K562 (cell line): ENCODE results near the gene GHDC. TPM values are rescaled to one million over a fixed set of nuclear protein-coding genes. Genes with fewer than 3 reads are reported as not detected.
A peak's percentile ranks its signal among the peaks of the same experiment; 100 is the strongest.

Experiments
- AFF1 ChIP-seq, 2 experiments: fragments of 450-650 bp; IDR thresholded peaks; 2 replicates each; pipeline ENCODE4 v1.6.1; 2018; ENCODE audit warnings: mild to moderate bottlenecking in 2 of 2, low read depth in 1 of 2; ENCODE audit not compliant: partially characterized antibody in 2 of 2
- GABPA ChIP-seq: fragments of 200-800 bp; sonication (Bioruptor generic); conservative IDR thresholded peaks from 2 replicates; pipeline ENCODE4 v1.6.1; 2016; ENCODE audit warnings: low read depth, missing genetic modification characterization, missing compliant biosample characterization
- HMBOX1 ChIP-seq: sonication (generic); IDR thresholded peaks from 2 replicates; pipeline ENCODE4 v1.6.1; 2016
- KAT2B ChIP-seq: IDR thresholded peaks from one replicate; pipeline ENCODE4 v1.6.1; 2012; ENCODE audit warnings: low read depth, mild to moderate bottlenecking, control low read depth, inconsistent platforms, low read length, moderate library complexity
- MEIS2 ChIP-seq: fragments of 450-650 bp; IDR thresholded peaks from 2 replicates; pipeline ENCODE4 v1.6.1; 2014; ENCODE audit warnings: mild to moderate bottlenecking; ENCODE audit not compliant: partially characterized antibody
- PHTF2 ChIP-seq: fragments of 250-450 bp; sonication (Bioruptor Pico); IDR thresholded peaks from 2 replicates; pipeline ENCODE4 v1.5.0; 2021; ENCODE audit warnings: mild to moderate bottlenecking
- RBM25 ChIP-seq: fragments of 200-400 bp; formaldehyde crosslinking; IDR thresholded peaks from 2 replicates; pipeline ENCODE4 v1.6.1; 2018; ENCODE audit warnings: low read length, low read depth, moderate library complexity; ENCODE audit not compliant: severe bottlenecking
- RBM39 ChIP-seq: fragments of 200-400 bp; formaldehyde crosslinking; optimal IDR thresholded peaks from 2 replicates; pipeline ENCODE3; 2018; ENCODE audit warnings: low read depth, low read length
- SIN3A ChIP-seq, 2 experiments: fragments of 150-350 bp in 1 of 2; IDR thresholded peaks; 2 replicates each; pipeline ENCODE4 v1.6.1; 2011 to 2016; ENCODE audit warnings: borderline replicate concordance in 2 of 2, low read depth in 2 of 2, low read length in 2 of 2, mild to moderate bottlenecking in 2 of 2, moderate library complexity in 2 of 2; ENCODE audit not compliant: control insufficient read depth in 1 of 2
- ZNF124 ChIP-seq: sonication (generic); formaldehyde crosslinking; IDR thresholded peaks from 2 replicates; pipeline ENCODE4 v1.8.1; 2022; ENCODE audit warnings: missing genetic modification reagents
- ZNF274 ChIP-seq: IDR thresholded peaks from 2 replicates; pipeline ENCODE4 v1.6.1; 2011; ENCODE audit warnings: low read depth, mild to moderate bottlenecking, low read length, moderate library complexity, borderline replicate concordance
- ZNF311 ChIP-seq: fragments of 250-450 bp; sonication (Bioruptor Pico); IDR thresholded peaks from 2 replicates; pipeline ENCODE4 v1.4.0; 2020; ENCODE audit warnings: mild to moderate bottlenecking, moderate library complexity
- ZNF407 ChIP-seq: fragments of 450-650 bp; IDR thresholded peaks from 2 replicates; pipeline ENCODE4 v1.6.1; 2016; ENCODE audit warnings: low read depth
- polyA plus RNA-seq, 8 experiments: library from polyadenylated mRNA; depleted of rRNA in 4 of 8; stranded (reverse) in 5 of 8; unstranded in 3 of 8; fragments of >200 nt; fragmentation: Nextera tagmentation in 2 of 8; fragmentation: Illumina TruSeq in 1 of 8; extraction: Ambion mirVana in 2 of 8; extraction: Trizol in 1 of 8; gene quantifications; 2 replicates each; pipeline versions ENCODE4 v1.2.1 to v1.2.3, GENCODE V29; 2011 to 2014; ENCODE audit warnings: inconsistent platforms in 1 of 8, missing spikeins in 1 of 8
- total RNA-seq, 7 experiments: library from RNA; depleted of rRNA in 6 of 7; stranded (reverse); fragments of >200 nt in 6 of 7; fragmentation: Illumina TruSeq in 2 of 7; extraction: Trizol in 2 of 7; gene quantifications; 2 replicates each; pipeline versions ENCODE4 v1.2.1 to v1.2.3, GENCODE V29; 2011 to 2021; ENCODE audit warnings: low replicate concordance in 1 of 7

GHDC gene
- total and polyA plus RNA-seq, 9 of the 15 experiments (the other 6 are each of a cell fraction or from before 2014, with no cell fraction given), result 0.65 to 23.2 (median 11.2) TPM

GRCh38 chr17:42183741-42184711 is 10.3 kb downstream of the GHDC start (continued):
- TF ChIP-seq GABPA (tag), result no peak
- TF ChIP-seq ZNF124 (CRISPR knock-in tag), result no peak
- no peak for TF ChIP-seq HMBOX1
- TF ChIP-seq AFF1 (IDR thresholded peaks at IDR 0.05; ENCODE audit: low read depth in 1 of 2, partially characterized antibody in 2 of 2), result no peak
- TF ChIP-seq MEIS2, result peak; percentile 82
- TF ChIP-seq ZNF407, result no peak
- TF ChIP-seq ZNF274, result no peak
- no peak for TF ChIP-seq RBM39
- TF ChIP-seq ZNF311, result 0 out of 2 replicates have a peak, but pooled peaks have one; percentile 29
- TF ChIP-seq PHTF2, result no peak
- TF ChIP-seq SIN3A (IDR thresholded peaks at IDR 0.05; ENCODE audit: borderline replicate concordance in 2 of 2, control insufficient read depth in 1 of 2, low read depth in 2 of 2, low read length in 2 of 2), result no peak
- peak; percentile 42 for TF ChIP-seq RBM25
- TF ChIP-seq KAT2B, result no peak
